Activated naive CD4-positive, alpha-beta T cell treated with anti-CD3 and anti-CD28 coated beads, Interleukin-2, amount 10 ng/mL, durations not matched to agents 7 days and 5 days (primary cell): ENCODE data around the gene SHMT2.

ENCODE experiments used
- CTCF ChIA-PET: fragments of 350-600 bp; sonication (Branson Sonifier 250); formaldehyde crosslinking; loops from one replicate; lab custom pipeline; 2021; ENCODE audit warnings: antibody characterized with exemption; lab: Charles Lee
- DNase-seq: peaks from one replicate; pipeline ENCODE4 v3.0.0-alpha.2; 2020
- H3K27ac Mint-ChIP-seq: one replicate; pipeline ENCODE4 v1.8.0; 2021; ENCODE audit warnings: mild to moderate bottlenecking, moderate library complexity, mixed read lengths
- H3K27me3 Mint-ChIP-seq: one replicate; pipeline ENCODE4 v1.8.0; 2021; ENCODE audit warnings: mild to moderate bottlenecking, mixed read lengths
- H3K36me3 Mint-ChIP-seq: one replicate; pipeline ENCODE4 v1.8.0; 2021; ENCODE audit warnings: mixed read lengths
- H3K4me1 Mint-ChIP-seq: one replicate; pipeline ENCODE4 v1.8.0; 2021; ENCODE audit warnings: mixed read lengths
- H3K4me3 Mint-ChIP-seq: one replicate; pipeline ENCODE4 v1.8.0; 2021; ENCODE audit warnings: mild to moderate bottlenecking, moderate library complexity, mixed read lengths
- H3K9me3 Mint-ChIP-seq: one replicate; pipeline ENCODE4 v1.8.0; 2021; ENCODE audit warnings: mixed read lengths

Gene SHMT2

GRCh38 chr12:57232156-57232756, 2.7 kb downstream of the SHMT2 start:
- H3K9me3 Mint-ChIP-seq: no peaks in the 10 kb centered on the region
- H3K27me3 Mint-ChIP-seq: peaks cover 34% of the 10 kb centered on the region
- peaks cover 73% of the 10 kb centered on the region for H3K4me1 Mint-ChIP-seq
- H3K4me3 Mint-ChIP-seq: no peak overlapping the region
- H3K36me3 Mint-ChIP-seq: peaks cover 51% of the 10 kb centered on the region
- DNase-seq: no peak
- CTCF ChIA-PET: interaction anchor here (11.0 to 13.5 kb wide), 2 partner anchors 8 to 18 kb away, joined by 115 to 281 read pairs; a partner anchor contains a TSS
- H3K27ac Mint-ChIP-seq: no peak overlapping the region

- Mint-ChIP-seq H3K9me3 (no peaks in the 10 kb centered on the region), H3K36me3 (peaks cover 54% of the 10 kb centered on the region), H3K27ac (no peak overlapping the region), H3K27me3 (peaks cover 36% of the 10 kb centered on the region), H3K4me3 (no peak overlapping the region), H3K4me1 (peaks cover 79% of the 10 kb centered on the region)
- DNase-seq: no peak
- CTCF ChIA-PET: interaction anchor here (0.9 to 13.5 kb wide), 4 partner anchors 7 to 20 kb away, joined by 3 to 281 read pairs (median 60); a partner anchor contains a TSS
Measured at GRCh38 chr12:57233357-57234232, 4.1 kb downstream of the SHMT2 start.

- Mint-ChIP-seq H3K27ac (no peak overlapping the region), H3K4me3 (no peak overlapping the region), H3K27me3 (peaks cover 42% of the 10 kb centered on the region), H3K9me3 (no peaks in the 10 kb centered on the region), H3K36me3 (peaks cover 54% of the 10 kb centered on the region), H3K4me1 (peaks cover 78% of the 10 kb centered on the region)
- CTCF ChIA-PET: interaction anchor here (1.0 to 13.5 kb wide), 2 partner anchors 6 to 20 kb away, joined by 5 to 281 read pairs; a partner anchor contains a TSS
- DNase-seq: no peak
Measured at GRCh38 chr12:57234233-57234570, 4.7 kb downstream of the SHMT2 start.

- Mint-ChIP-seq H3K9me3 (no peaks in the 10 kb centered on the region), H3K27ac (no peak overlapping the region), H3K4me1 (peaks cover 78% of the 10 kb centered on the region), H3K36me3 (peaks cover 53% of the 10 kb centered on the region), H3K4me3 (no peak overlapping the region), H3K27me3 (peaks cover 46% of the 10 kb centered on the region)
- CTCF ChIA-PET: interaction anchor here (1.0 to 13.5 kb wide), 2 partner anchors 6 to 21 kb away, joined by 5 to 281 read pairs; a partner anchor contains a TSS
- no peak for DNase-seq
Measured at GRCh38 chr12:57234571-57235016, 5.1 kb downstream of the SHMT2 start.

- Mint-ChIP-seq H3K4me3 (no peak overlapping the region), H3K27ac (no peak overlapping the region), H3K36me3 (peaks cover 48% of the 10 kb centered on the region), H3K27me3 (peaks cover 51% of the 10 kb centered on the region), H3K4me1 (peaks cover 76% of the 10 kb centered on the region), H3K9me3 (no peaks in the 10 kb centered on the region)
- DNase-seq: no peak
- CTCF ChIA-PET: interaction anchor here (10.2 kb wide), 1 partner anchor 7 kb away, joined by 281 read pairs; the partner anchor contains the start of gene SHMT2
Measured at GRCh38 chr12:57235017-57235727, 5.7 kb downstream of the SHMT2 start.

GRCh38 chr12:57235728-57236131, 6.2 kb downstream of the SHMT2 start:
- Mint-ChIP-seq H3K36me3 (peaks cover 45% of the 10 kb centered on the region), H3K4me3 (no peak overlapping the region), H3K27me3 (peaks cover 57% of the 10 kb centered on the region), H3K27ac (no peak overlapping the region), H3K4me1 (peaks cover 76% of the 10 kb centered on the region), H3K9me3 (no peaks in the 10 kb centered on the region)
- CTCF ChIA-PET: interaction anchor here (10.2 kb wide), 1 partner anchor 8 kb away, joined by 281 read pairs; the partner anchor contains the start of gene SHMT2
- DNase-seq: no peak

GRCh38 chr12:57236201-57236924, 6.9 kb downstream of the SHMT2 start:
- Mint-ChIP-seq H3K27ac (no peak overlapping the region), H3K4me3 (no peak overlapping the region), H3K9me3 (no peaks in the 10 kb centered on the region), H3K4me1 (peaks cover 76% of the 10 kb centered on the region), H3K36me3 (peaks cover 41% of the 10 kb centered on the region), H3K27me3 (peaks cover 63% of the 10 kb centered on the region)
- CTCF ChIA-PET: interaction anchor here (10.2 to 11.9 kb wide), 2 partner anchors 9 to 21 kb away, joined by 281 to 318 read pairs; partner anchors contain the start of genes NXPH4 and SHMT2
- no peak for DNase-seq

GRCh38 chr12:57236925-57237595, 7.5 kb downstream of the SHMT2 start:
- no peak overlapping the region for H3K4me3 Mint-ChIP-seq
- CTCF ChIA-PET: interaction anchor here (1.1 to 11.9 kb wide), 3 partner anchors 9 to 219 kb away, joined by 4 to 318 read pairs (median 281); partner anchors contain the start of genes INHBE, NXPH4 and SHMT2
- peak overlapping the region; percentile 54 for H3K27ac Mint-ChIP-seq
- DNase-seq: no peak
- H3K9me3 Mint-ChIP-seq: no peaks in the 10 kb centered on the region
- peaks cover 70% of the 10 kb centered on the region for H3K27me3 Mint-ChIP-seq
- H3K4me1 Mint-ChIP-seq: peaks cover 78% of the 10 kb centered on the region
- H3K36me3 Mint-ChIP-seq: peaks cover 34% of the 10 kb centered on the region

- H3K9me3 Mint-ChIP-seq: no peaks in the 10 kb centered on the region
- H3K4me1 Mint-ChIP-seq: peaks cover 80% of the 10 kb centered on the region
- H3K27me3 Mint-ChIP-seq: peaks cover 75% of the 10 kb centered on the region
- H3K4me3 Mint-ChIP-seq: peak overlapping the region; percentile 64
- CTCF ChIA-PET: interaction anchor here (1.1 to 11.9 kb wide), 3 partner anchors 10 to 218 kb away, joined by 4 to 318 read pairs (median 281); partner anchors contain the start of genes INHBE, NXPH4 and SHMT2
- peaks cover 30% of the 10 kb centered on the region for H3K36me3 Mint-ChIP-seq
- H3K27ac Mint-ChIP-seq: peak overlapping the region; percentile 54
- DNase-seq: no peak
Measured at GRCh38 chr12:57237596-57237931, 8.1 kb downstream of the SHMT2 start.

GRCh38 chr12:57237932-57238853, 8.7 kb downstream of the SHMT2 start:
- H3K4me1 Mint-ChIP-seq: peaks cover 82% of the 10 kb centered on the region
- peaks cover 26% of the 10 kb centered on the region for H3K36me3 Mint-ChIP-seq
- H3K27ac Mint-ChIP-seq: no peak overlapping the region
- H3K9me3 Mint-ChIP-seq: no peaks in the 10 kb centered on the region
- peaks cover 82% of the 10 kb centered on the region for H3K27me3 Mint-ChIP-seq
- peak overlapping the region; percentile 95 for H3K4me3 Mint-ChIP-seq
- CTCF ChIA-PET: interaction anchor here (0.9 to 11.9 kb wide), 4 partner anchors 10 to 217 kb away, joined by 3 to 318 read pairs (median 142); partner anchors contain the start of genes INHBE, NXPH4 and SHMT2
- DNase-seq: peak; percentile 60

GRCh38 chr12:57238854-57239554, 9.5 kb downstream of the SHMT2 start:
- Mint-ChIP-seq H3K27me3 (peaks cover 89% of the 10 kb centered on the region), H3K9me3 (no peaks in the 10 kb centered on the region), H3K4me3 (peak overlapping the region; percentile 95), H3K4me1 (peaks cover 87% of the 10 kb centered on the region), H3K36me3 (peaks cover 18% of the 10 kb centered on the region), H3K27ac (peak overlapping the region; percentile 49)
- DNase-seq: peak; percentile 90
- CTCF ChIA-PET: interaction anchor here (0.8 to 11.9 kb wide), 6 partner anchors 11 to 219 kb away, joined by 3 to 318 read pairs (median 4); partner anchors contain the start of genes NXPH4, SHMT2 and STAC3
